ENCODE measurements around the gene SEMA4G. TPM values are rescaled to one million over a fixed set of nuclear protein-coding genes. Genes with fewer than 3 reads are reported as not detected.

SEMA4G gene
- total and polyA plus RNA-seq, 2 of the 13 experiments (the other 11 are each of a cell fraction or from before 2014, with no cell fraction given) = 46.2 to 207 TPM

DNA sequence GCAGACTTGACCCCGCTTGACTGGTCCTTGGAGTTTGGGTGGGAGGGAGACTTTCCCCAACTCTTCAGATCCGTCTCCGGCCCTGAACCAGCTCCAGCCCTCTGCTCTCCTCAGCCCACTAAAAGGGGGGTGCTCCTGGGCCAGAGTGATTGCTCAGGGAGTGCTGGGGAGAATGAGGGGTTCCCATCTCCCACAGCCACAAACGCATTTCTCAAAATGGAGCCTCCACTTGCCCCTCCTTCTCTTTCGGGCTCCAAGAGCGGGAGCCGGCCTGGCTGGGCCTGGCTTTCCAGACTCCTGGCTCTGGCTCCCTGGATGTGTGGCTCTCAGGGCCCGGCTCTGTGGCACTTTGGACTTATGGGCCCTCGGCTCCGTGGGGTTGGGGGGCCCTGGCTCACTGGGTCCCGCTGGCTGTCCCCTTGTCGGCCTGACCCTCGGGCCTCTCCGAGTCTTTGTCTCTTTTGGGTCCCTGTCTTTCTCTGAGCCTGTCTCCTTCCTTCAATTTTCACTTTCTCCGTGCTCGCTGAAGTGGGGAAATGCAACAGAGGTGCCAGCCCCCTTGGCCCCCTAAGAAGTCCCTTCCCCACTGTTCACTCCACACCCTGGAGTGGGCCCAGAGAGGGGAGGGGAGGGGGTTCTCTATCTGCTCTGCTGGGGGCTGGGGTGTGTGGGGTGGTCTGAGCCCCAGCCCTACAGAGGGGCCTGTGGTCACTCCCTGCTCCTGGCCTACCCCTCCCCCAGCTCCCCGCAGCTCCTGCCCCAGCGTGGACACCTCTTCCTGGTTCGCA, 31.0 kb downstream of the SEMA4G start (continued):
- TF ChIP-seq JDP2 (CRISPR knock-in tag; IDR thresholded peaks at IDR 0.05; ENCODE audit: borderline replicate concordance) (no peak), PHF20 (CRISPR knock-in tag; IDR thresholded peaks at IDR 0.05) (no peak), ZNF549 (CRISPR knock-in tag; IDR thresholded peaks at IDR 0.05) (no peak), MIXL1 (CRISPR knock-in tag; IDR thresholded peaks at IDR 0.05) (no peak), ZC3H13 (CRISPR knock-in tag; IDR thresholded peaks at IDR 0.05) (0 out of 2 replicates have a peak, but pooled peaks have one; percentile 57), KLF16 (CRISPR knock-in tag; IDR thresholded peaks at IDR 0.05) (no peak), ZNF691 (CRISPR knock-in tag; IDR thresholded peaks at IDR 0.05; ENCODE audit: borderline replicate concordance, low read depth) (no peak), ZNF672 (CRISPR knock-in tag; IDR thresholded peaks at IDR 0.05) (no peak), PTBP1 (IDR thresholded peaks at IDR 0.05; ENCODE audit: low read depth, low read length, poor library complexity, severe bottlenecking) (no peak), ZNF224 (CRISPR knock-in tag; IDR thresholded peaks at IDR 0.05) (no peak), ZFX (CRISPR knock-in tag; IDR thresholded peaks at IDR 0.05; ENCODE audit: low read depth) (peak; percentile 49; the same call in 1 of the 2 replicates), ZSCAN30 (CRISPR knock-in tag; IDR thresholded peaks at IDR 0.05) (no peak), RCOR2 (CRISPR knock-in tag; IDR thresholded peaks at IDR 0.05) (no peak), LRRFIP1 (CRISPR knock-in tag; conservative IDR thresholded peaks at IDR 0.05) (no peak), ZBTB21 (CRISPR knock-in tag; IDR thresholded peaks at IDR 0.05) (no peak), CEBPB (IDR thresholded peaks at IDR 0.05; ENCODE audit: borderline replicate concordance, low read depth, low read length) (no peak), ZNF205 (CRISPR knock-in tag; IDR thresholded peaks at IDR 0.05) (no peak)
- TF ChIP-seq, protein P1, sequence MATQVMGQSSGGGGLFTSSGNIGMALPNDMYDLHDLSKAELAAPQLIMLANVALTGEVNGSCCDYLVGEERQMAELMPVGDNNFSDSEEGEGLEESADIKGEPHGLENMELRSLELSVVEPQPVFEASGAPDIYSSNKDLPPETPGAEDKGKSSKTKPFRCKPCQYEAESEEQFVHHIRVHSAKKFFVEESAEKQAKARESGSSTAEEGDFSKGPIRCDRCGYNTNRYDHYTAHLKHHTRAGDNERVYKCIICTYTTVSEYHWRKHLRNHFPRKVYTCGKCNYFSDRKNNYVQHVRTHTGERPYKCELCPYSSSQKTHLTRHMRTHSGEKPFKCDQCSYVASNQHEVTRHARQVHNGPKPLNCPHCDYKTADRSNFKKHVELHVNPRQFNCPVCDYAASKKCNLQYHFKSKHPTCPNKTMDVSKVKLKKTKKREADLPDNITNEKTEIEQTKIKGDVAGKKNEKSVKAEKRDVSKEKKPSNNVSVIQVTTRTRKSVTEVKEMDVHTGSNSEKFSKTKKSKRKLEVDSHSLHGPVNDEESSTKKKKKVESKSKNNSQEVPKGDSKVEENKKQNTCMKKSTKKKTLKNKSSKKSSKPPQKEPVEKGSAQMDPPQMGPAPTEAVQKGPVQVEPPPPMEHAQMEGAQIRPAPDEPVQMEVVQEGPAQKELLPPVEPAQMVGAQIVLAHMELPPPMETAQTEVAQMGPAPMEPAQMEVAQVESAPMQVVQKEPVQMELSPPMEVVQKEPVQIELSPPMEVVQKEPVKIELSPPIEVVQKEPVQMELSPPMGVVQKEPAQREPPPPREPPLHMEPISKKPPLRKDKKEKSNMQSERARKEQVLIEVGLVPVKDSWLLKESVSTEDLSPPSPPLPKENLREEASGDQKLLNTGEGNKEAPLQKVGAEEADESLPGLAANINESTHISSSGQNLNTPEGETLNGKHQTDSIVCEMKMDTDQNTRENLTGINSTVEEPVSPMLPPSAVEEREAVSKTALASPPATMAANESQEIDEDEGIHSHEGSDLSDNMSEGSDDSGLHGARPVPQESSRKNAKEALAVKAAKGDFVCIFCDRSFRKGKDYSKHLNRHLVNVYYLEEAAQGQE (IDR thresholded peaks at IDR 0.05; ENCODE audit: borderline replicate concordance in 1 of 2, low read depth in 1 of 2, low read length in 2 of 2) = no peak
- TF ChIP-seq, protein P2, sequence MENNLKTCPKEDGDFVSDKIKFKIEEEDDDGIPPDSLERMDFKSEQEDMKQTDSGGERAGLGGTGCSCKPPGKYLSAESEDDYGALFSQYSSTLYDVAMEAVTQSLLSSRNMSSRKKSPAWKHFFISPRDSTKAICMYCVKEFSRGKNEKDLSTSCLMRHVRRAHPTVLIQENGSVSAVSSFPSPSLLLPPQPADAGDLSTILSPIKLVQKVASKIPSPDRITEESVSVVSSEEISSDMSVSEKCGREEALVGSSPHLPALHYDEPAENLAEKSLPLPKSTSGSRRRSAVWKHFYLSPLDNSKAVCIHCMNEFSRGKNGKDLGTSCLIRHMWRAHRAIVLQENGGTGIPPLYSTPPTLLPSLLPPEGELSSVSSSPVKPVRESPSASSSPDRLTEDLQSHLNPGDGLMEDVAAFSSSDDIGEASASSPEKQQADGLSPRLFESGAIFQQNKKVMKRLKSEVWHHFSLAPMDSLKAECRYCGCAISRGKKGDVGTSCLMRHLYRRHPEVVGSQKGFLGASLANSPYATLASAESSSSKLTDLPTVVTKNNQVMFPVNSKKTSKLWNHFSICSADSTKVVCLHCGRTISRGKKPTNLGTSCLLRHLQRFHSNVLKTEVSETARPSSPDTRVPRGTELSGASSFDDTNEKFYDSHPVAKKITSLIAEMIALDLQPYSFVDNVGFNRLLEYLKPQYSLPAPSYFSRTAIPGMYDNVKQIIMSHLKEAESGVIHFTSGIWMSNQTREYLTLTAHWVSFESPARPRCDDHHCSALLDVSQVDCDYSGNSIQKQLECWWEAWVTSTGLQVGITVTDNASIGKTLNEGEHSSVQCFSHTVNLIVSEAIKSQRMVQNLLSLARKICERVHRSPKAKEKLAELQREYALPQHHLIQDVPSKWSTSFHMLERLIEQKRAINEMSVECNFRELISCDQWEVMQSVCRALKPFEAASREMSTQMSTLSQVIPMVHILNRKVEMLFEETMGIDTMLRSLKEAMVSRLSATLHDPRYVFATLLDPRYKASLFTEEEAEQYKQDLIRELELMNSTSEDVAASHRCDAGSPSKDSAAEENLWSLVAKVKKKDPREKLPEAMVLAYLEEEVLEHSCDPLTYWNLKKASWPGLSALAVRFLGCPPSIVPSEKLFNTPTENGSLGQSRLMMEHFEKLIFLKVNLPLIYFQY (CRISPR knock-in tag; IDR thresholded peaks at IDR 0.05; ENCODE audit: borderline replicate concordance) = 0 out of 2 replicates have a peak, but pooled peaks have one; percentile 21
